HepG2 (cell line): Measurements from ENCODE around the gene ACTL7B. TPM values are rescaled to one million over a fixed set of nuclear protein-coding genes. Genes with fewer than 3 reads are reported as not detected.

Experiments used
- ADNP ChIP-seq: sonication (generic); formaldehyde crosslinking; IDR thresholded peaks from 2 replicates; pipeline ENCODE4 v1.4.0; 2020; ENCODE audit warnings: missing genetic modification reagents
- ATF7-NPFF ChIP-seq: sonication (generic); formaldehyde crosslinking; IDR thresholded peaks from 2 replicates; pipeline ENCODE4 v1.8.1; 2023; ENCODE audit warnings: mild to moderate bottlenecking, low read depth, missing genetic modification reagents, moderate library complexity
- DMAP1 ChIP-seq: IDR thresholded peaks from 2 replicates; pipeline ENCODE4 v1.6.1; 2016
- HCFC1 ChIP-seq: fragments of 150-350 bp; IDR thresholded peaks from 2 replicates; pipeline ENCODE4 v1.6.1; 2014; ENCODE audit warnings: low read depth, low read length
- HOXA9 ChIP-seq: sonication (generic); formaldehyde crosslinking; IDR thresholded peaks from 2 replicates; pipeline ENCODE4 v1.8.1; 2022; ENCODE audit warnings: missing genetic modification reagents, mild to moderate bottlenecking, moderate library complexity, borderline replicate concordance
- MAFK ChIP-seq, 2 experiments: IDR thresholded peaks in 1 of 2; conservative IDR thresholded peaks in 1 of 2; 2 replicates each; pipeline ENCODE4 v1.6.1; 2011; ENCODE audit warnings: improper control_type of control experiment in 2 of 2, low read length in 2 of 2
- MXI1 ChIP-seq: IDR thresholded peaks from 3 replicates; pipeline ENCODE4 v1.6.1; 2012; ENCODE audit warnings: low read depth, low read length, inconsistent platforms, borderline replicate concordance
- NFIC ChIP-seq: IDR thresholded peaks from 2 replicates; pipeline ENCODE4 v1.6.1; 2012; ENCODE audit warnings: mild to moderate bottlenecking, low read length, inconsistent platforms
- PHF21A ChIP-seq: sonication (generic); formaldehyde crosslinking; IDR thresholded peaks from 2 replicates; pipeline ENCODE4 v1.5.0; 2020; ENCODE audit warnings: mild to moderate bottlenecking, missing genetic modification reagents
- RBAK ChIP-seq: sonication (generic); formaldehyde crosslinking; IDR thresholded peaks from 2 replicates; pipeline ENCODE4 v1.5.1; 2020; ENCODE audit warnings: mild to moderate bottlenecking, missing genetic modification reagents
- REPIN1 ChIP-seq: sonication (generic); formaldehyde crosslinking; IDR thresholded peaks from 2 replicates; pipeline ENCODE4 v1.8.0; 2022; ENCODE audit warnings: missing genetic modification reagents, low read depth, mild to moderate bottlenecking, borderline replicate concordance
- RFX1 ChIP-seq: fragments of 450-650 bp; IDR thresholded peaks from 2 replicates; pipeline ENCODE4 v1.6.1; 2017
- SMAD9 ChIP-seq: sonication (generic); formaldehyde crosslinking; IDR thresholded peaks from 2 replicates; pipeline ENCODE4 v1.5.1; 2020; ENCODE audit warnings: mild to moderate bottlenecking, missing genetic modification reagents
- SNAPC2 ChIP-seq: sonication (generic); formaldehyde crosslinking; IDR thresholded peaks from 2 replicates; pipeline ENCODE4 v1.8.1; 2022; ENCODE audit warnings: mild to moderate bottlenecking, missing genetic modification reagents
- SSRP1 ChIP-seq: IDR thresholded peaks from 2 replicates; pipeline ENCODE4 v1.6.1; 2016; ENCODE audit warnings: control low read depth
- STAT5B ChIP-seq: sonication (generic); formaldehyde crosslinking; IDR thresholded peaks from 2 replicates; pipeline ENCODE4 v1.4.0; 2020; ENCODE audit warnings: missing genetic modification reagents
- TCF12 ChIP-seq, 2 experiments: fragments of 450-650 bp in 1 of 2; sonication (generic) in 1 of 2; formaldehyde crosslinking in 1 of 2; IDR thresholded peaks; 2 replicates each; pipeline versions ENCODE4 v1.6.1 to v1.8.0; 2017 to 2022; ENCODE audit warnings: antibody characterized with exemption in 1 of 2, mild to moderate bottlenecking in 1 of 2, missing genetic modification reagents in 1 of 2, moderate library complexity in 1 of 2
- TOPORS ChIP-seq: sonication (generic); formaldehyde crosslinking; IDR thresholded peaks from 2 replicates; pipeline ENCODE4 v1.8.0; 2023; ENCODE audit warnings: mild to moderate bottlenecking, missing genetic modification reagents
- ZBTB37 ChIP-seq: sonication (generic); formaldehyde crosslinking; IDR thresholded peaks from 2 replicates; pipeline ENCODE4 v1.4.0; 2020; ENCODE audit warnings: mild to moderate bottlenecking, missing genetic modification reagents
- ZFP90 ChIP-seq: sonication (generic); formaldehyde crosslinking; IDR thresholded peaks from 2 replicates; pipeline ENCODE4 v1.8.0; 2022; ENCODE audit warnings: missing genetic modification reagents, mild to moderate bottlenecking, inconsistent platforms, borderline replicate concordance
- ZNF446 ChIP-seq: sonication (generic); formaldehyde crosslinking; IDR thresholded peaks from 2 replicates; pipeline ENCODE4 v1.5.0; 2020; ENCODE audit warnings: mild to moderate bottlenecking, missing genetic modification reagents
- ZNF564 ChIP-seq: sonication (generic); formaldehyde crosslinking; IDR thresholded peaks from 2 replicates; pipeline ENCODE4 v1.8.1; 2023; ENCODE audit warnings: mild to moderate bottlenecking, missing genetic modification reagents
- ZNF75D ChIP-seq: sonication (generic); formaldehyde crosslinking; IDR thresholded peaks from 2 replicates; pipeline ENCODE4 v1.8.1; 2023; ENCODE audit warnings: missing genetic modification reagents, mild to moderate bottlenecking, borderline replicate concordance
- ZNF790 ChIP-seq: sonication (generic); formaldehyde crosslinking; IDR thresholded peaks from 2 replicates; pipeline ENCODE4 v1.8.0; 2022; ENCODE audit warnings: missing genetic modification reagents, mild to moderate bottlenecking, borderline replicate concordance
- polyA plus RNA-seq, 8 experiments: library from polyadenylated mRNA; depleted of rRNA in 3 of 8; stranded (reverse) in 7 of 8; unstranded in 1 of 8; fragments of >200 nt; fragmentation: Illumina TruSeq in 4 of 8; extraction: Trizol in 4 of 8; gene quantifications; 2 replicates each; pipeline versions ENCODE4 v1.2.1 to v1.2.3, GENCODE V29; 2011 to 2016; ENCODE audit warnings: low read depth in 4 of 8, missing spikeins in 1 of 8, mixed read lengths in 1 of 8; ENCODE audit not compliant: insufficient read depth in 1 of 8
- total RNA-seq, 5 experiments: library from RNA; depleted of rRNA; stranded (reverse); fragments of >200 nt; fragmentation: Illumina TruSeq; extraction: Trizol; gene quantifications; 2 replicates each; pipeline ENCODE4 v1.2.3, GENCODE V29; 2016; ENCODE audit warnings: low read depth in 1 of 5
- TF ChIP-seq, protein P1 (sequence below): sonication (generic); formaldehyde crosslinking; IDR thresholded peaks from 2 replicates; pipeline ENCODE4 v1.4.0; 2020; ENCODE audit warnings: missing genetic modification reagents
- TF ChIP-seq, protein P2 (sequence below): fragments of 450-650 bp; IDR thresholded peaks from 2 replicates; pipeline ENCODE4 v1.6.1; 2017; ENCODE audit warnings: mild to moderate bottlenecking
- TF ChIP-seq, protein P3 (sequence below): sonication (generic); formaldehyde crosslinking; IDR thresholded peaks from 2 replicates; pipeline ENCODE4 v1.4.0; 2020; ENCODE audit warnings: missing genetic modification reagents

The ACTL7B gene
- total and polyA plus RNA-seq, 2 of the 13 experiments (the other 11 are each of a cell fraction or from before 2014, with no cell fraction given): 0.07 to 0.11 TPM

- TF ChIP-seq, protein P1, sequence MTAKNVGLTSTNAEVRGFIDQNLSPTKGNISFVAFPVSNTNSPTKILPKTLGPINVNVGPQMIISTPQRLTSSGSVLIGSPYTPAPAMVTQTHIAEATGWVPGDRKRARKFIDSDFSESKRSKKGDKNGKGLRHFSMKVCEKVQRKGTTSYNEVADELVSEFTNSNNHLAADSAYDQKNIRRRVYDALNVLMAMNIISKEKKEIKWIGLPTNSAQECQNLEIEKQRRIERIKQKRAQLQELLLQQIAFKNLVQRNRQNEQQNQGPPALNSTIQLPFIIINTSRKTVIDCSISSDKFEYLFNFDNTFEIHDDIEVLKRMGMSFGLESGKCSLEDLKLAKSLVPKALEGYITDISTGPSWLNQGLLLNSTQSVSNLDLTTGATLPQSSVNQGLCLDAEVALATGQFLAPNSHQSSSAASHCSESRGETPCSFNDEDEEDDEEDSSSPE (CRISPR knock-in tag): 0 out of 2 replicates have a peak, but pooled peaks have one; percentile 24
- TF ChIP-seq ZBTB37 (CRISPR knock-in tag) (no peak), SMAD9 (no peak), ADNP (CRISPR knock-in tag) (no peak), RBAK (no peak), DMAP1 (no peak), REPIN1 (CRISPR knock-in tag) (peak; percentile 43; the same call in 1 of the 2 replicates), TOPORS (CRISPR knock-in tag) (no peak), RFX1 (no peak), SNAPC2 (CRISPR knock-in tag) (no peak), HCFC1 (no peak), ATF7-NPFF (CRISPR knock-in tag) (no peak), ZNF564 (CRISPR knock-in tag) (no peak), TCF12 (IDR thresholded peaks at IDR 0.05) (no peak), TCF12 (CRISPR knock-in tag; IDR thresholded peaks at IDR 0.05) (no peak), MAFK (conservative IDR thresholded peaks at IDR 0.05 in 1 of 2, IDR thresholded peaks at IDR 0.05 in 1 of 2; ENCODE audit: low read length in 2 of 2) (no peak), PHF21A (CRISPR knock-in tag) (no peak), ZNF790 (CRISPR knock-in tag) (no peak), STAT5B (CRISPR knock-in tag) (no peak), ZFP90 (CRISPR knock-in tag) (no peak), ZNF75D (CRISPR knock-in tag) (no peak), MXI1 (no peak), HOXA9 (CRISPR knock-in tag) (no peak), NFIC (no peak), SSRP1 (no peak), ZNF446 (CRISPR knock-in tag) (no peak)
- TF ChIP-seq, protein P2, sequence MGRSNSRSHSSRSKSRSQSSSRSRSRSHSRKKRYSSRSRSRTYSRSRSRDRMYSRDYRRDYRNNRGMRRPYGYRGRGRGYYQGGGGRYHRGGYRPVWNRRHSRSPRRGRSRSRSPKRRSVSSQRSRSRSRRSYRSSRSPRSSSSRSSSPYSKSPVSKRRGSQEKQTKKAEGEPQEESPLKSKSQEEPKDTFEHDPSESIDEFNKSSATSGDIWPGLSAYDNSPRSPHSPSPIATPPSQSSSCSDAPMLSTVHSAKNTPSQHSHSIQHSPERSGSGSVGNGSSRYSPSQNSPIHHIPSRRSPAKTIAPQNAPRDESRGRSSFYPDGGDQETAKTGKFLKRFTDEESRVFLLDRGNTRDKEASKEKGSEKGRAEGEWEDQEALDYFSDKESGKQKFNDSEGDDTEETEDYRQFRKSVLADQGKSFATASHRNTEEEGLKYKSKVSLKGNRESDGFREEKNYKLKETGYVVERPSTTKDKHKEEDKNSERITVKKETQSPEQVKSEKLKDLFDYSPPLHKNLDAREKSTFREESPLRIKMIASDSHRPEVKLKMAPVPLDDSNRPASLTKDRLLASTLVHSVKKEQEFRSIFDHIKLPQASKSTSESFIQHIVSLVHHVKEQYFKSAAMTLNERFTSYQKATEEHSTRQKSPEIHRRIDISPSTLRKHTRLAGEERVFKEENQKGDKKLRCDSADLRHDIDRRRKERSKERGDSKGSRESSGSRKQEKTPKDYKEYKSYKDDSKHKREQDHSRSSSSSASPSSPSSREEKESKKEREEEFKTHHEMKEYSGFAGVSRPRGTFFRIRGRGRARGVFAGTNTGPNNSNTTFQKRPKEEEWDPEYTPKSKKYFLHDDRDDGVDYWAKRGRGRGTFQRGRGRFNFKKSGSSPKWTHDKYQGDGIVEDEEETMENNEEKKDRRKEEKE: no peak
- TF ChIP-seq, protein P3, sequence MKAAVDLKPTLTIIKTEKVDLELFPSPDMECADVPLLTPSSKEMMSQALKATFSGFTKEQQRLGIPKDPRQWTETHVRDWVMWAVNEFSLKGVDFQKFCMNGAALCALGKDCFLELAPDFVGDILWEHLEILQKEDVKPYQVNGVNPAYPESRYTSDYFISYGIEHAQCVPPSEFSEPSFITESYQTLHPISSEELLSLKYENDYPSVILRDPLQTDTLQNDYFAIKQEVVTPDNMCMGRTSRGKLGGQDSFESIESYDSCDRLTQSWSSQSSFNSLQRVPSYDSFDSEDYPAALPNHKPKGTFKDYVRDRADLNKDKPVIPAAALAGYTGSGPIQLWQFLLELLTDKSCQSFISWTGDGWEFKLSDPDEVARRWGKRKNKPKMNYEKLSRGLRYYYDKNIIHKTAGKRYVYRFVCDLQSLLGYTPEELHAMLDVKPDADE (CRISPR knock-in tag): no peak
Observed at GRCh38 chr9:108884701-108885100, 28.9 kb upstream of the ACTL7B start (continued).
